Thyroid gland (tissue), 4 donors: ENCODE results near the gene TSPAN32. TPM values are rescaled to one million over a fixed set of nuclear protein-coding genes. Genes with fewer than 3 reads are reported as not detected.

Source experiments
- DNase-seq, 2 donors: peaks; one replicate each; pipeline ENCODE4 v3.0.0-alpha.2; 2019
- H3K27ac ChIP-seq, 3 donors: fragments of 200-600 bp; sonication (generic); 1 replicate in 2 of 3; 2 replicates in 1 of 3; pipeline ENCODE4 v1.5.1; 2016 to 2019; ENCODE audit warnings: mild to moderate bottlenecking in 1 of 3, moderate library complexity in 1 of 3
- H3K27me3 ChIP-seq: fragments of 200-600 bp; sonication (generic); one replicate; pipeline ENCODE4 v1.5.1; 2019
- H3K36me3 ChIP-seq, 2 donors: fragments of 200-600 bp; sonication (generic); one replicate each; pipeline ENCODE4 v1.5.1; 2016 to 2019
- H3K4me1 ChIP-seq, 2 donors: fragments of 200-600 bp; sonication (generic); one replicate each; pipeline ENCODE4 v1.5.1; 2017 to 2019
- H3K4me3 ChIP-seq, 3 donors: fragments of 200-600 bp; sonication (generic); replicated peaks in 1 of 3; 1 replicate in 2 of 3; 2 replicates in 1 of 3; pipeline ENCODE4 v1.5.1; 2016; ENCODE audit warnings: mild to moderate bottlenecking in 1 of 3
- H3K9me3 ChIP-seq: fragments of 200-600 bp; sonication (generic); one replicate; pipeline ENCODE4 v1.5.1; 2017
- CTCF ChIP-seq, 6 experiments: fragments of 200-600 bp in 3 of 6; fragments of 450-650 bp in 3 of 6; sonication (generic) in 3 of 6; IDR thresholded peaks; one replicate each; pipeline ENCODE4 v1.5.1; 2016 to 2019; ENCODE audit warnings: antibody characterized with exemption in 6 of 6, mild to moderate bottlenecking in 2 of 6, inconsistent platforms in 1 of 6, moderate library complexity in 1 of 6
- POLR2A ChIP-seq, 2 donors: fragments of 450-650 bp; IDR thresholded peaks; one replicate each; pipeline ENCODE4 v1.6.1; 2017; ENCODE audit warnings: antibody characterized with exemption in 2 of 2, mild to moderate bottlenecking in 2 of 2, moderate library complexity in 1 of 2
- WGBS, 2 donors: methylation state at CpG; one replicate each; pipeline ENCODE4 v1.1.5; 2017; 5-methylcytosine and 5-hydroxymethylcytosine counted together
- intact Hi-C: fragments of 100-400 bp; cut with DNase I; formaldehyde crosslinking; loops from one replicate; pipeline ENCODE4 v1.15.1; 2023
- total RNA-seq, 4 donors: library from RNA; depleted of rRNA; stranded (reverse); fragments of >200 nt; gene quantifications; one replicate each; pipeline ENCODE4 v1.2.3, GENCODE V29; 2016

TSPAN32 gene
- total RNA-seq, 4 donors from 2014 or later: 0.33 to 0.45 TPM; not detected in 2

GRCh38 chr11:2312232-2313042, 10.6 kb downstream of the TSPAN32 start:
- H3K27ac ChIP-seq: no peak overlapping the region
- peaks cover 16 to 17% of the 10 kb centered on the region in 2 donors for H3K4me1 ChIP-seq
- WGBS, 2 donors: 82 to 94% methylated on average over 13 to 16 of the region's 22 CpGs
- H3K36me3 ChIP-seq: no peaks in the 10 kb centered on the region
- H3K4me3 ChIP-seq: no peak overlapping the region
- intact Hi-C loops: no loop called here
- H3K27me3 ChIP-seq: no peaks in the 10 kb centered on the region
- H3K9me3 ChIP-seq: no peaks in the 10 kb centered on the region
- TF ChIP-seq CTCF (IDR thresholded peaks at IDR 0.05) (no peak), POLR2A (IDR thresholded peaks at IDR 0.05) (no peak)
- no peak for DNase-seq

- H3K27me3 ChIP-seq: no peaks in the 10 kb centered on the region
- peaks cover 16 to 17% of the 10 kb centered on the region in 2 donors for H3K4me1 ChIP-seq
- no peaks in the 10 kb centered on the region for H3K9me3 ChIP-seq
- TF ChIP-seq POLR2A (IDR thresholded peaks at IDR 0.05): no peak
- no peak for TF ChIP-seq CTCF (IDR thresholded peaks at IDR 0.05)
- 83 to 84% methylated on average over 13 to 23 of the region's 34 CpGs for WGBS, 2 donors
- no peak overlapping the region for H3K4me3 ChIP-seq
- DNase-seq: no peak
- peak overlapping the region in 1 of 3 donors; percentile 86 for H3K27ac ChIP-seq
- intact Hi-C loops: no loop called here
- no peaks in the 10 kb centered on the region for H3K36me3 ChIP-seq
These were observed 11.5 kb downstream of the TSPAN32 start for GRCh38 chr11:2313051-2313951.

- intact Hi-C loops: no loop called here
- H3K36me3 ChIP-seq: no peaks in the 10 kb centered on the region
- peaks cover 16 to 17% of the 10 kb centered on the region in 2 donors for H3K4me1 ChIP-seq
- no peak overlapping the region for H3K4me3 ChIP-seq
- H3K27me3 ChIP-seq: no peaks in the 10 kb centered on the region
- H3K27ac ChIP-seq: peak overlapping the region; percentile 86 to 96 (median 87)
- no peak for DNase-seq
- H3K9me3 ChIP-seq: no peaks in the 10 kb centered on the region
- TF ChIP-seq CTCF (IDR thresholded peaks at IDR 0.05) (no peak), POLR2A (IDR thresholded peaks at IDR 0.05) (no peak)
- 75 to 95% methylated on average over 7 of the region's 7 CpGs for WGBS, 2 donors
These were observed 12.3 kb downstream of the TSPAN32 start for GRCh38 chr11:2314136-2314524.

GRCh38 chr11:2314525-2315394, 12.9 kb downstream of the TSPAN32 start:
- no peaks in the 10 kb centered on the region for H3K36me3 ChIP-seq
- peaks cover 16 to 17% of the 10 kb centered on the region in 2 donors for H3K4me1 ChIP-seq
- WGBS, 2 donors: 11 to 21% methylated on average over 11 to 16 of the region's 16 CpGs
- no peak overlapping the region for H3K4me3 ChIP-seq
- intact Hi-C loops: no loop called here
- peak overlapping the region; percentile 86 to 96 (median 87) for H3K27ac ChIP-seq
- DNase-seq: peak; percentile 95
- no peaks in the 10 kb centered on the region for H3K9me3 ChIP-seq
- H3K27me3 ChIP-seq: no peaks in the 10 kb centered on the region
- TF ChIP-seq POLR2A (IDR thresholded peaks at IDR 0.05) (peak in 1 of 2 donors; percentile 47), CTCF (IDR thresholded peaks at IDR 0.05) (no peak)
